GM19468 (cell line): ENCODE measurements around the gene APBA1.

ENCODE experiments used
- ATAC-seq: cut with Tn5 transposase; IDR thresholded peaks from one replicate; pipeline ENCODE4 v1.9.1; 2021; ENCODE audit warnings: mild to moderate bottlenecking, moderate library complexity, moderate number of reproducible peaks; ENCODE audit not compliant: unreplicated experiment; ENCODE audit errors: extremely low read depth

Gene APBA1

GRCh38 chr9:69495296-69495695, 176.9 kb downstream of the APBA1 start:
- no peak for ATAC-seq

DNA sequence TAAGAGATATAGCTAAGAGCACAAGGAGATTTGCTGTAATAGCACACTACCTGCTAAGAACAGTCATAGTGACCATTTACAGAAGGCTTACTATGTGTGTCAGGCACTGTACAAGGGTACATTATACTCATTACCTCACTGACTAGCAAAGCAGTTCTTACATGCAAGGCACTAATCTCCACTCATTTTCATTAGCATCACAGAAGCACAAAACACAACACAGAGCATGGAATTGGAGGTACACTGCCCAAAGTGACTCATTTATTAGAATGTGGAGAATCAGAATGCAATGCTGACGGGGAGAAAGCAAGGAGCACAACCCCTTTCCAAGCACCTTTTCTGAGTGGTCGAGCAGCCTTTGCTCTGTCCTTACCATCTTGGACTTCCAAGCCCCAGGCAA, 177.4 kb downstream of the APBA1 start:
- ATAC-seq = no peak

DNA sequence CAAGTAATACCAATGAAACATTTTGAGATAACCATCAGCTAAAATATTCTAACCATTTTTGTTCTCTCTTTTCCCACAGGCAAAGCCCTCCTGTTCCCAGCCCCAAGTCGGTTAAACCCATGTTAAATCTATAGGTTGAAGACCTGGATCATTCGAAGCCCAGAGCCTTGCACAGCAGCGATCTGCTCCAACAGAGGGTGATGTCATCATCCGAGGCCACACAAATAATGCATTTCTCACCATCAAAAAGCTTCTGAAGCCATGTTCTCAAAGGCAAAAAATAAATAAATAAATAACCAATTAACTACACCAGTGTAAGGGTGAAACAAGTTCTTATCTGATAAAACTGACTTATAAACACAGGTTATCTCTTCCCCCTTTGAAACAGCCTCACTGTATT, 178.0 kb downstream of the APBA1 start:
- ATAC-seq = no peak

DNA sequence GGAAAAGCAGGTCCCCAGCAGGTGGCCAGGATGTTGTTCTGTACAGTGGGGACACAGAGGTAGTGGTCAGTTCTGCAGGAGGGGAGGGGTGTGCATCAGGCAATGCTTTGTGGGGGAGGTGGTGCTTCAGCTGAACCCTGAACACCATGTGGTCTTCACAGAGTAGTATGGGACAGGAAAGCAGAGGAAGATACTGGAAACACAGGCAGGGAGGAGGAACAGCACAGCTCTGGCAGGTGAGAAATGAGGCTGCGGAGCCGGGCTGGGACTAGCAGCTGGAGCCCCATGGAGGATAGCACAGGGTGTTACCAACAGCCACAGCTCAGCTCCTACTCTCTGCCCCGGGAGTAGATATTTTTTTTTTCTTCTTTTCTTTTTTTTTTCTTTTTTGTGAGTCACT, 185.7 kb downstream of the APBA1 start:
- ATAC-seq = no peak

GRCh38 chr9:69485466-69485865, 186.7 kb downstream of the APBA1 start:
- ATAC-seq = no peak

DNA sequence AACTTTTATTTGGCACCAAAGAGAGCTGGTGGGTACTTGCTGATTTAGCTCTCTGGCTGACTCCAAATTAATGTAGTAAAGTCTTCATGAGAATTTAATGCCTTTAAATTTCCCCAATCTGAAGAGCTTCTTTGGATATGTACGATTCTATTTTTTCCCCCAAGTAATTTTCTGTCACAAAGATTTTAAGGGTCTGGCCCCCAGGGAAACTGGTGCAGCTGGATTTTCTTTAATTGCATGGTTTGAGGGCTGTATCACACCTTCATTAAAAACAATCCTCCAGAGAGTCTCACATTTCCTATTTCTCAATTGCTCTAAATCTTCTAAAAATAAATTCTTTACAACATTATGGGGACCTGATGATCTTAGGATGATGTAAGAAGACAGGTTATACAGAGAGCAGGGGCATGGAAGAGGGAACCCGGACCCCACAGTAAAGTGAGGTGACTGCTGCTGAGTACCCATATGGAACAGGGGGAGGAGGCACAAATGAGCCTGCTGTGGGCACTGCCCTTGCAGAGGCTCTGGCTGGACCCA, 188.2 kb downstream of the APBA1 start:
- ATAC-seq = no peak

- ATAC-seq = no peak
These were observed 195.4 kb downstream of the APBA1 start for GRCh38 chr9:69476797-69477196.

DNA sequence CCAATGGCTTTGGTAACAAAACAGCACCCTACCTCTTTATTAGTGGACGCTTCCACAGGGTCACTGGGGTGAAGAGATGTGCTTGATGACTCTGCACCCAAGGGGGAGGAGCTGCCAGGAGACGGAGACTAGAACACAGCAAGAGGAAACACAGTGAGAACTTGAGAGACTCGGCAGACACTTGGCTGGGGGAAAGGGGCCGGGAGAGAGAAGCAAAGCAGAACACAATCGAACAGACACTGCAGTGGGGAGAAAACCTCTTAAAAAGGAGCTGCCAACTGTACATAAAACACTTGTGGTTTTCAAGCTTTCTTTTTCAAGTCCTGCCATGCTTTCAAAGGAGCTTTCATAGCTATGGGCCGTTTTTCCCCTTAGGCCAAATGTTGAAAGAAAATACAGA, 196.2 kb downstream of the APBA1 start:
- ATAC-seq = no peak

- no peak for ATAC-seq
These were observed 197.3 kb downstream of the APBA1 start for GRCh38 chr9:69474821-69475220.

DNA sequence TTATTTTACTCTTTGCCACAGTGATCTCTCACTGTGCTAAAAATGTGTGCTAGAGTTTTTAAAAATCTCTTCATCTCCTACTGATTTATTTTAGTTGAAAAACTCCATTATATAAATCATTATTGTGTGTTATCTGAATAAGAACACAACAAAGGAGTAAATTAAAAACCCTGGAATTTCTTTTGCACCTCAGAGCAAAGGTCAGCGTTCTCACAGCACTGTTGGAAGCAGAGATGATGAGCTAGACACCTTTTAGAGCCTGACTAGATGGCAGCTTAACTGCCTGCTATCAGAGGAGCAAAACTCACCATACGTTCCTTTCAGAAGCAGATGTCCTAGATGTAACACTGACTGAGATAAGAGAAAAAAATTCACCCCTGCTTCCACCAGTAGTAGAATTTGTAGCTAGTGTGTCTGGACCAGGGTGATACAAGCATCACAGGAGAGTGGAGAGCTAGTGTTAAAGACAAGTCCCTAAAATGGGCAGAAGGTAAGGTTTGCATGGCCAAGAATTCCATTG, 200.0 kb downstream of the APBA1 start:
- ATAC-seq = no peak

DNA sequence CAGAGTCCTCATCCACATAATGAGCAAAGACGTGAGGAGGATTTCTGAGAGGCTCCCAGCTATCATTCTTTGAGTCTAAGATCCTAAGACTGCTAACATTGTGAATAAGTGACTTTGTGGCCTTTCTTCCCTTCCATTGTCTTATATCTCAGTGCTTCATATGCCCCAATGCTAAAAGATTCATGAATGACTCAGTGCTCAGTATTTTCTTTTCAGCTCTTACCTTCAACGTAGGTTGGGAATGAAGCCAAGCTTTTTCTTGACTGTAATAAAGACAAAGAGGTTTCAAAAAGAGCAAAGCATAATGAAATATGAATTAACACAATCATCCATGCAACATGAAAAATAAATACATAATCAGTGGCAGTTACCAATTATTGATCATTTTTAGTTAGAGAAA, 200.7 kb downstream of the APBA1 start:
- ATAC-seq = no peak

DNA sequence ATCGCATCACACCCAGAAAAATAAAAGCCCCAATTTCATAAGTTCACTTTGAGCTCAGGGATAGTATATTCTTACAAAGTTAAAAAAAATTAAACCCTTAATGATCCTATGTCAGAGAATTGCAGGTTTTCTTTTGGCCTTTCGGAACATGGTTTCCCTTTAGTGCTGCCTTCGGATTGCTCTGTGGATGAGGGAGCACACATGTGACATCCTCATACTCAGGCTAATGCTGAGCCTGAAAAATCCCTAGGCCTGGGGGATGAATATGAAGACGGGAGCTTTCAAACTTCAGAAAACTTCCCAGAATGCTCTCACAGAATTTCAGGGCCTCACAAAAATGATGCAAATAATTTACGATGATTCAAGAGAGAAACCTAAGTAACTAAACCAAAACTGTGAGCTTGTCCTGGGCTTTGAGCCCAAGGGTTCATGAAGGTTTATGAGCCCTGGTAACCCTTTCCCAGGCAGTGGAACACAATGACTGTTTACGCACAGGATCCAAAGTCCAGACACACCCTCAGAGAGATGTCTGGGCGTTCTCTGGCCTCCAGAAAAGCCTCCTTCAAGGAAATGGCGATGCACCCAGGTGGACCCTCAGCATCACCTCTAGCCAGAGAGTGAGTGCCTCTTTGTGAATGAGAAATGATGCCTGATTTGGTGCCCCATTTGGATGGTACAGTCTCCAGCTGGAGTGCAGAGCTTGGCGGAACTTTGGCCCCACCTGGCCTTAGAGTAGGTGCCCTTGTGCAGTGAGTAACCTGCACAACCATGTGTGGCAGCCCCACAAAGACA, 201.8 kb downstream of the APBA1 start:
- ATAC-seq = no peak

DNA sequence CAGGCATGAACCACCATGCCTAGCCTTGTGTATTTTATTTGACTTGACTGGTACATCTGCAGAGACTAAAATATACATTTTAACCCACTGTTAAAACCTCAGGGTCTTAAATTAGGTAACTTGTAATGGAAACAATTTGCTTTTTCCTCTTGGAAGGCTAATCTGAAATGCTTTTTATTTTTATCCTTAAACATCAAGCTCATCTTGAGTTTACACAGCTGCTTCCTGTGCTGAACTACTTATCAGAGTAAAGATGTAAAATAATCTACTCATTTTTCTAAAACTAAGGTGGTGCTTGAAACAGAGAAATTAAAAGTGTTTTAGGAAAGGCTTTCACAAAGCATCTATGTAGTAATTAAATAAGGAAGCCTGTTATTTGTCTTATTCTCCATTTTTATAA, 203.0 kb downstream of the APBA1 start:
- no peak for ATAC-seq

GRCh38 chr9:69468380-69468779, 203.8 kb downstream of the APBA1 start:
- ATAC-seq = no peak

GRCh38 chr9:69466151-69466550, 206.0 kb downstream of the APBA1 start:
- ATAC-seq = no peak

GRCh38 chr9:69465473-69465872, 206.7 kb downstream of the APBA1 start:
- no peak for ATAC-seq

- no peak for ATAC-seq
These were observed 208.6 kb downstream of the APBA1 start for GRCh38 chr9:69463497-69464068.

- ATAC-seq = no peak
These were observed 209.8 kb downstream of the APBA1 start for GRCh38 chr9:69462394-69462793.

DNA sequence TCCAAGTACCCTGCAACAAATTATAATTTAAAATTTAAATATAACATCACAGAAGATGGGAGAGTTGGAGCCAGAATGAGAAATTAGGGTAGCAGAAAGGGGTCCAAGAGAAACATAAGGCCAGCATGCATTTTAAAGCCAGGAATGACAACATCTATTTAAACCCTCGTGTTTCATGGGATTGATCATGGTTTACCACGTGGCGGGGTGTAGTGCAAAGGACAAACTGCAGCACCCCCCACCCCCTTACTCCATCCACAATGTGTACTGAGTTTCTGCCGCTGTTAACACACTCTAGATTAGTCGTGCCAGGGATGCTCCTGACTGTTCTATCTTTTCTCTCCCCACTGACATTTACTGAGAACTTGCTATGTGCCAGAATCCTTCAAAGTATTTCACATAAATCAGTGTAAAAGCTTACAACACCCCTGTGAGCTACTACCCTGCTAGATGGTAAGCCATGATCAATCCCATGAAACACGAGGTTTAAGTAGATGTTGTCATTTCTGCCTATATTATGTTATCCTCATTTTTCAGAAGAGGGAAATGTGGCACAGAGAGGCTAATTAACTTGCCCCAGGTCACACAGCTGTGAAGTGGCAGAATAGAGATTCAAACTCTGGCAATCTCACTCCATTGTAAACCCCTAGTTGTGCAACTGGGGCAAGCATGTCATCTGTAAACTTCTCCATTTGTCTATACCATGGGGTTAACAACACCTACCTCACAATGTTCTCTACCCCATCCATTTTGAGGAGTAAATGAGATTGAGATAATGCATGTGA, 210.9 kb downstream of the APBA1 start:
- ATAC-seq = no peak

- ATAC-seq = no peak
These were observed 212.2 kb downstream of the APBA1 start for GRCh38 chr9:69460012-69460411.

- ATAC-seq = no peak
These were observed 214.0 kb downstream of the APBA1 start for GRCh38 chr9:69458176-69458575.
